HepG2 (cell line): ENCODE data around the gene ANXA11. TPM values are rescaled to one million over a fixed set of nuclear protein-coding genes. Genes with fewer than 3 reads are reported as not detected.
"Not testable (repeated sequence)": the region's sequence is repeated elsewhere in the genome, so short reads cannot be mapped to it uniquely, and the experiment has no call there.

ENCODE experiments used
- ATAC-seq: fragments of 200-7000 bp; cut with Tn5 transposase; 3 replicates; pipeline ENCODE4 v1.9.1; 2020; ENCODE audit warnings: mild to moderate bottlenecking, moderate library complexity
- BruUV-seq: library from RNA; stranded (reverse); fragments of 400-500 nt; replicated peaks from 2 replicates; lab custom pipeline; 2021; lab: Mats Ljungman, UMichigan
- CTCF ChIA-PET: fragments of 300-600 bp; formaldehyde crosslinking; extraction: SDS; loops from one replicate; lab custom pipeline; 2021; ENCODE audit warnings: low total read pairs, inconsistent platforms, low intra/inter-chr PET ratio; lab: Yijun Ruan, JAX
- POLR2A ChIA-PET: fragments of 350-600 bp; sonication (Branson Sonifier 250); formaldehyde crosslinking; loops from one replicate; lab custom pipeline; 2020; ENCODE audit warnings: antibody characterized with exemption, inconsistent platforms; lab: Yijun Ruan, JAX
- DNase-seq: peaks from one replicate; pipeline ENCODE4 v3.0.0-alpha.2; 2015; ENCODE audit warnings: low spot score
- FAIRE-seq: peaks from 3 replicates; lab custom pipeline; 2011; peaks lifted over from hg19 to GRCh38; lab: Jason Lieb, UNC
- H2AFZ ChIP-seq: one replicate; pipeline ENCODE4 v1.6.1; 2011; ENCODE audit warnings: low read length, inconsistent platforms
- H3K27ac ChIP-seq: fragments of 300-600 bp; 3 replicates; pipeline ENCODE4 v1.8.0; 2011; ENCODE audit warnings: mixed run types, mild to moderate bottlenecking, mixed read lengths, low read length, inconsistent platforms; ENCODE audit not compliant: insufficient read depth; ENCODE audit errors: extremely low read length
- H3K27me3 ChIP-seq, 2 experiments: fragments of 200-600 bp in 1 of 2; 2 replicates in 1 of 2; 3 replicates in 1 of 2; pipeline versions ENCODE4 v1.6.0 to v1.8.0; 2011; ENCODE audit warnings: low read length in 2 of 2, mild to moderate bottlenecking in 2 of 2, moderate library complexity in 2 of 2, inconsistent platforms in 1 of 2; ENCODE audit not compliant: insufficient read depth in 2 of 2, control insufficient read depth in 1 of 2
- H3K36me3 ChIP-seq, 2 experiments: fragments of 200-600 bp in 1 of 2; replicated peaks in 1 of 2; 2 replicates in 1 of 2; 3 replicates in 1 of 2; pipeline versions ENCODE4 v1.5.1 to v1.8.0; 2011; ENCODE audit warnings: low read length in 2 of 2, inconsistent platforms in 1 of 2; ENCODE audit not compliant: insufficient read depth in 2 of 2, control insufficient read depth in 1 of 2
- H3K4me1 ChIP-seq: 2 replicates; pipeline ENCODE4 v1.5.1; 2012; ENCODE audit warnings: low read length, inconsistent platforms; ENCODE audit not compliant: insufficient read depth
- H3K4me2 ChIP-seq: 2 replicates; pipeline ENCODE4 v1.6.0; 2011; ENCODE audit warnings: low read depth, low read length, inconsistent platforms
- H3K4me3 ChIP-seq, 3 experiments: fragments of 200-600 bp in 1 of 3; sonication (generic), shearing (Covaris generic) in 1 of 3; replicated peaks in 1 of 3; 2 replicates each; pipeline ENCODE4 v1.5.1; 2011 to 2016; ENCODE audit warnings: low read length in 3 of 3, inconsistent platforms in 2 of 3, low read depth in 2 of 3, mild to moderate bottlenecking in 2 of 3, control low read depth in 1 of 3, mixed read lengths in 1 of 3; ENCODE audit not compliant: insufficient read depth in 1 of 3
- H3K79me2 ChIP-seq: one replicate; pipeline ENCODE4 v1.6.1; 2011; ENCODE audit warnings: low read length, inconsistent platforms; ENCODE audit not compliant: insufficient read depth
- H3K9ac ChIP-seq: 2 replicates; pipeline ENCODE4 v1.6.0; 2011; ENCODE audit warnings: mild to moderate bottlenecking, low read depth, low read length, inconsistent platforms; ENCODE audit not compliant: insufficient read depth
- H3K9me3 ChIP-seq: 2 replicates; pipeline ENCODE4 v1.5.1; 2012; ENCODE audit warnings: mild to moderate bottlenecking, low read length
- H4K20me1 ChIP-seq: 2 replicates; pipeline ENCODE4 v1.6.0; 2011; ENCODE audit warnings: inconsistent platforms, mild to moderate bottlenecking, low read length, moderate library complexity; ENCODE audit not compliant: insufficient read depth
- WGBS: methylation state at CpG from one replicate; pipeline ENCODE4 v1.1.6; 2017; ENCODE audit warnings: low lambda C conversion rate; 5-methylcytosine and 5-hydroxymethylcytosine counted together
- in situ Hi-C: cut with HindIII; loops from 2 replicates; pipeline ENCODE4 v1.10.0; 2017; ENCODE audit warnings: low pct_unique_long_range_greater_than_20kb; ENCODE audit not compliant: extremely low pct_ligation_motif_present
- intact Hi-C: fragments of 100-400 bp; cut with micrococcal nuclease; formaldehyde crosslinking; loops from one replicate; pipeline ENCODE4 v1.10.0; 2022; ENCODE audit not compliant: unreplicated experiment
- polyA plus RNA-seq, 8 experiments: library from polyadenylated mRNA; depleted of rRNA in 3 of 8; stranded (reverse) in 7 of 8; unstranded in 1 of 8; fragments of >200 nt; fragmentation: Illumina TruSeq in 4 of 8; extraction: Trizol in 4 of 8; gene quantifications; 2 replicates each; pipeline versions ENCODE4 v1.2.1 to v1.2.3, GENCODE V29; 2011 to 2016; ENCODE audit warnings: low read depth in 4 of 8, missing spikeins in 1 of 8, mixed read lengths in 1 of 8; ENCODE audit not compliant: insufficient read depth in 1 of 8
- total RNA-seq, 5 experiments: library from RNA; depleted of rRNA; stranded (reverse); fragments of >200 nt; fragmentation: Illumina TruSeq; extraction: Trizol; gene quantifications; 2 replicates each; pipeline ENCODE4 v1.2.3, GENCODE V29; 2016; ENCODE audit warnings: low read depth in 1 of 5

ANXA11 gene
- total and polyA plus RNA-seq, 2 of the 13 experiments (the other 11 are each of a cell fraction or from before 2014, with no cell fraction given), result 30.6 to 51.5 TPM

GRCh38 chr10:80242341-80242740 is 37.0 kb upstream of the ANXA11 start:
- H3K36me3 ChIP-seq, CTCF ChIA-PET, ATAC-seq, H3K9ac ChIP-seq, FAIRE-seq, H3K4me1 ChIP-seq, H3K9me3 ChIP-seq, H4K20me1 ChIP-seq, DNase-seq, H2AFZ ChIP-seq, in situ Hi-C loops, POLR2A ChIA-PET, H3K4me2 ChIP-seq, BruUV-seq, H3K27me3 ChIP-seq, intact Hi-C loops, H3K4me3 ChIP-seq, H3K27ac ChIP-seq, H3K79me2 ChIP-seq: not testable (repeated sequence)
- WGBS, result 80% methylated on average over 1 of the region's 4 CpGs

- H3K36me3 ChIP-seq, H3K27me3 ChIP-seq, H3K4me2 ChIP-seq, H3K4me1 ChIP-seq, H3K9me3 ChIP-seq, in situ Hi-C loops, H3K4me3 ChIP-seq, BruUV-seq, CTCF ChIA-PET, intact Hi-C loops, FAIRE-seq, H2AFZ ChIP-seq, H3K9ac ChIP-seq, H4K20me1 ChIP-seq, DNase-seq, POLR2A ChIA-PET, H3K79me2 ChIP-seq, H3K27ac ChIP-seq: not testable (repeated sequence)
- no CpG with 5 or more reads among the region's 5 CpGs for WGBS
- peak; percentile 96 for ATAC-seq
These were observed 31.1 kb upstream of the ANXA11 start for GRCh38 chr10:80236457-80236856.
